ENCODE data around the gene INPP5D.

DNA sequence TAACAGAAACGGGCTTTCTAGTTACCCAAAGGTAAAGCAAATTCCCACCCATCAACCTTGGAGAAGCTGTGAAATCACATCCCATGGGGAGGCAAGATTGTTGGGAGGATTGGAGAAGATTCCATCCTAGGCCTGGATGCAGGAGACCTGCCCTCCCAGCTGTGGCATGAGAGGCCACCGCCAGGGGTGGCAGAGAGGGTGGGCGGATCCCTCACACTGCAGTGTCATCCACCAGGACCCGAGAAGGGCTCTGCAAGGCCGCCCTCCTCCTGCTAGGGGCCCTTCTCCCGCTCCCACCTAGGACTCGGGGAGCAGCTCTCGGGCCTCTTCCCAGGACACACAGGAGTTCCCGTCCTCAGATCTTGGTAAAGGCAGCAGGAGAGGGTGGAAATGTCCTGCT is 175.8 kb downstream of the INPP5D start:
- no peak for TF ChIP-seq CTCF (IDR thresholded peaks at IDR 0.05)
- no peak for TF ChIP-seq POLR2A (IDR thresholded peaks at IDR 0.05)

Measured in testis (tissue), 2 donors.